Upper lobe of left lung (tissue), 4 donors: ENCODE measurements around the gene KCNK3.

Experiments used
- POLR2A ChIP-seq, 4 donors: fragments of 450-650 bp; IDR thresholded peaks; one replicate each; pipeline ENCODE4 v1.5.1; 2016 to 2017; ENCODE audit warnings: antibody characterized with exemption in 4 of 4, mild to moderate bottlenecking in 2 of 4
- TF ChIP-seq, protein P1 (sequence below), 6 experiments: fragments of 450-650 bp in 4 of 6; fragments of 200-600 bp in 2 of 6; sonication (generic) in 2 of 6; IDR thresholded peaks; one replicate each; pipeline ENCODE4 v1.5.1; 2016 to 2019; ENCODE audit warnings: antibody characterized with exemption in 6 of 6

DNA sequence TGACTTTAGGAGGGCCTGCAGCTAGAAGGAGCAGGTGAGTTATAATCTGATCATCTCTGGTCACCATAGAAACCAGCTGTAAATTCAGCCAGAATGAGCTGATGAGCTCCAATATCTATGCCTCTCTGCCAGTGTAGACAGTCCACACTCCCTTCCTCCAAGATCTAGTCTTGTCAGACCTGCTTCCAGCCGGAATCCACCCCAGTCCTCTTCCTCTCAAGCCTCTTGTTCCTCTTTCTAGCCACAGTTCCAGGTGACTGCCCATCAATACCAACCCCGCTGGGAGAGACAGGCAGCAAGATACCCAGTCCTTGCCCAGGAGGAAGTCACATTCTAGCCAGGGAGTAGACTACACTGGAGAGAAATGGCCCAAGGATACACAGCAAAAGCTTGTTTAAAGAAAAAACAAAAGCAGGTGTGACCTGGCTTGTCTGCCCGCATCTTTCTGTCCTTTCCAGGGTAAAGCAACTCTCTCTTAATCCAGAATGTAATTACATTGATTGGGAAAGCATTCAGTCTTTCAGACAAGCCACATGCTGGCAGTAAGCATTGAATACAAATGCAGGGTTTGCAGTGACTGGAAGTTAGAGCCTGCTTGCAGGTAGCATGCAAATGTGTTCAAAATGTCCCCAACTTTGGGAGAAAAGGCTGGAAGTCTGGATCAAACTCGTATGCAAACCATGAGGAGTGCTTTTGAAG is 62.6 kb downstream of the KCNK3 start:
- TF ChIP-seq, protein P1, sequence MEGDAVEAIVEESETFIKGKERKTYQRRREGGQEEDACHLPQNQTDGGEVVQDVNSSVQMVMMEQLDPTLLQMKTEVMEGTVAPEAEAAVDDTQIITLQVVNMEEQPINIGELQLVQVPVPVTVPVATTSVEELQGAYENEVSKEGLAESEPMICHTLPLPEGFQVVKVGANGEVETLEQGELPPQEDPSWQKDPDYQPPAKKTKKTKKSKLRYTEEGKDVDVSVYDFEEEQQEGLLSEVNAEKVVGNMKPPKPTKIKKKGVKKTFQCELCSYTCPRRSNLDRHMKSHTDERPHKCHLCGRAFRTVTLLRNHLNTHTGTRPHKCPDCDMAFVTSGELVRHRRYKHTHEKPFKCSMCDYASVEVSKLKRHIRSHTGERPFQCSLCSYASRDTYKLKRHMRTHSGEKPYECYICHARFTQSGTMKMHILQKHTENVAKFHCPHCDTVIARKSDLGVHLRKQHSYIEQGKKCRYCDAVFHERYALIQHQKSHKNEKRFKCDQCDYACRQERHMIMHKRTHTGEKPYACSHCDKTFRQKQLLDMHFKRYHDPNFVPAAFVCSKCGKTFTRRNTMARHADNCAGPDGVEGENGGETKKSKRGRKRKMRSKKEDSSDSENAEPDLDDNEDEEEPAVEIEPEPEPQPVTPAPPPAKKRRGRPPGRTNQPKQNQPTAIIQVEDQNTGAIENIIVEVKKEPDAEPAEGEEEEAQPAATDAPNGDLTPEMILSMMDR (IDR thresholded peaks at IDR 0.05) = no peak
- TF ChIP-seq POLR2A (IDR thresholded peaks at IDR 0.05) = no peak
